Hematopoietic multipotent progenitor cell treated with erythropoietin and hydrocortisone succinate and interleukin-3 and kit ligand, for 6 days (in vitro differentiated cells): ENCODE data around the gene LMO3.

Source experiments
- DNase-seq: peaks from one replicate; pipeline ENCODE4 v3.0.0-alpha.2; 2015

Gene LMO3

DNA sequence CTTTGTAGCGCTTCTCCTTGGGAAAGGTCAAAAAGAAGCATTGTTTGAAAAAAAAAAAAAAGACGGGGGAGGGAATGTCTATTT, at the start of gene LMO3:
Gene LMO3, minus strand, starts transcription at position 46 of the 84 bp plus-strand sequence. CDS start 5,302 bp downstream, outside the sequence.
- no peak for DNase-seq

GRCh38 chr12:16636435-16637055, 30.6 kb upstream of the LMO3 start:
- no peak for DNase-seq

DNA sequence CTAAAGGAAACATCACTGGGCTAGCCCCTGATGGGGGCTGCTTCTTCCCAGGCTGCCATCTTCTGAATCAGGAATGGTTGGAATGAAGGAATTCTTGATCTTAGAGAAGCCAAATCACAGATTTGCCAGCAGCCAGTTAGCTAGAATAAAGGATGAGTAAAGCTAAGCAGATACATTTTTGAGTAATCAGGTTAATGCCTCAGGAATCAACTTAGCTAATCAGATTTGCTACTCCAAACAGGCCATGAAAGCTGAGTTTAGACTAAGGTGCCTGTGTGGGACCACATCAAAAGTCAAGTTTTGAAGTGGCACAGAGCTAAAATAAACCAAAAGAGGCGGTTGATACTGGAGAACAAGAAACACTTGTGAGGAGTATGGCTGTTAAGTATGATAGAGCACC, 28.8 kb upstream of the LMO3 start:
- DNase-seq: no peak

GRCh38 chr12:16626991-16627390, 21.0 kb upstream of the LMO3 start:
- DNase-seq: no peak

- DNase-seq: no peak
Measured at GRCh38 chr12:16622338-16622737, 16.4 kb upstream of the LMO3 start.

DNA sequence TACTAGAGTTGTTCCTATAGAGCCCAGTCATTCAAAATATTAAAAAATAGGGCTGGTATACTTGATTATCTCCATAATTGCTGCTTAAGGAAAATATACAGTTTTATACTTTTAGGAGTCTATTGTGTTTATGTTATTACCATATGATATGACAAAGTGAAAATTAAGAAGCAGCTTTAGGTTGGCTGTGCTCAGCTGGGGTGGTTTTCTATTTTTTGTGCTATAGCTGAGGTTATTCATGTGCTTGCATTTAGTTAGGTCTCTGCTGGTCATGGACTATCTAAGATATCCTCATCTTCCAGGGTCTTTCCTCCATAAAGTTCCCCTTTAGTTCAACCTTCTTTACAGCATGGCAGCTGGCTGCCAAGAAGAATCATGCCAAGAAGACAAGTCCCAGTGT, 13.6 kb upstream of the LMO3 start:
- DNase-seq: no peak

DNA sequence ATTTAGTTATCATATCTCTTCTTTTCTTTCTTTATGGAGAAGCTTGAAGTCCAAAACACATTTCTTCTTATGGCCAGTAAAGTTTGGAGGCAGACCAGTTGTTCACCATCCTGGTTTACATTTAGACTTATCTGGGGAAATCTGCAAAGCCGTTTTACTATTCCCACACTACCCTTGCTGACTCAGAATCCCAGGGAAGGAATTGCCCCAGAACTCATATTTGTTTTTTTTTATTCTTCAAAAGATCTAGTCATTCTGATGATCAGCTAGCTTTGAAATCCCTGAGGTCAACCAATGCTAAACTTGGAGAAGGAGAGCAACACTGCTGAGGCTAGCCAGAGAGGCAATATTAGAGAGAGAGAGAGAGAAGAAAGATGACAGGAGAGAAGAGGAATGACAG, 12.3 kb upstream of the LMO3 start:
- no peak for DNase-seq

DNA sequence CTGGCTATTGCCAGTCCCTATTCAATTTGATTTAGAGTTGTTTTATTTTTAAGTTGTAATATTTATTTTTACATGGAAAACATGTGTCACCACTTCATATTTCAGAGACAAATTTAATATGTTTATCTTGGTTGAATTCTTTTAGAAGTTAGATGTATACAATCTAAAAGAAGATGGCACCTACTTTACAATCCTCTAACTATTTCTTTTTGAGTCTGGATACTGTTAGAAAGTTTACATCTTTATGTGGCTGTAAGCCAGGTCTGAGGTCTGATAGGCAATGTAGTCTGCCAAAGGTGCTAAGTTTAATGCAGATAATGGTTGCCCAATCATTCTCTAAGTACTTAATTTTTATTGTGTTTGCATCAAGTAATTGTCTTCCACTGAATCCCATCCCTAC, 7.2 kb upstream of the LMO3 start:
- DNase-seq: no peak

- no peak for DNase-seq
Measured at GRCh38 chr12:16612647-16613046, 6.7 kb upstream of the LMO3 start.

DNA sequence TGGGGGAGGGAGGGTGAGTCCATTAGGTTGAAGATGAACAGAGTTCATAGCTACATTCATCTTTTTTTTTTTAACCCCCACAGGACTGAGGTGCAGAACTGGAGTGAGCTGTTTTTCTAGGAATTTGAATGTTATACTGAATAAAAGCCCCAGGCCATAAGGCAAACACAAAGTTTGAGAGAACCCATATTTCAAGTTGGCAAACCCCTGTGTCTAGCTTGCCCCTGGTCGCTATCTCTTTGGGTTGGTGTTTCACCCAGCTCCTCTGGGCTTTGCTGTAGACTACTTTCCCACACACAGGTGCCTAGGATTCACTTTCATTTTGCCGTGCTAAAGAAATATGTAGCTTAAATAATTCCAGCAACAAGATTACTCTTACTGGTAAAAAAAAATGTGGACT, 5.2 kb upstream of the LMO3 start:
- no peak for DNase-seq

DNA sequence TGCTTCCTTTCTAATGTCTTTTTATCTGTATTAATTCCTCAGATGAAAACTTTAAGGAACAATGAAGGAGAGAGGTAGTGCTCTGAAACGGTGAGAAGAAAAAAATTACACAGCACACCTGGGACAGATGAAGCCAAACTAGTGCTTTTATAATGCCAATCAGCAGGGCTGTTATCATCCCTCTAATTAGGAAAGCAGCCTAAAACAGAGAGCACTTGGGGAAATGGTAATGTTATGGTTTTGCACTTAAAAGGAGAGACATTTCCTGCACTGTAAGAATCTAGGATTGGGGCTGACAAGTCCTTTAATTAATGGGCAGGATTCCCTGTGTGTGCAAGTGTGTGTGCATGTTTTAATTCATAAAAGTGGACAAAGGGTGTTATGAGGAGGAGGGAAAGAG, 4.8 kb upstream of the LMO3 start:
- DNase-seq: no peak

DNA sequence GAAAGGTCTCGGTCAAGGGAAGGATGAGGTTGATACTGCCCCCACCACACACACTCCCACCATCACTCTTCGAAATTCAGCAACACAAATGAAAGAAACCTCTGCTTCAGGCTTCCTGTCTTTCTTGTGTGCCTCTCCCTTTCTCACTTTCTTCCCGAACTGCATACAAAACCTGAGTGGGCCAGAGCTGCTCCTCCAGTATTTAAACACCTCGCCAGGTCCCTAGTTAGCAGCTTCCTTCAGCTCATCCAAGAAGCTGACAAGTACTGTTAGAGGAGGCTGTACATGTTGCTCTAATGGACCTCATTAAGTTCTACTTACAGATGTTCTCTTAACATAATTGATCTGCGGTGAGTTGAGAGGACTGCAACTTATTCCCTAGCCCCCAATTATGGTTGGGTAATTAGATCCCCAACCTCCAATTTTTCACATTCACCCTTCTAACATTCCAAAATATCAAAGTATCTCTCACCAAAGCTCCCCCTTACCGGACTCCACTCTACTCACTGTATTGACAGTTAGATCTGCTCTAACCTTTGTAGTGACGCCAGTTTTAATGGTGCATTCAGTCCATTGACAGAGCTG, 4.1 kb upstream of the LMO3 start:
- no peak for DNase-seq

- DNase-seq: no peak
Measured at GRCh38 chr12:16608946-16609539, 3.1 kb upstream of the LMO3 start.

DNA sequence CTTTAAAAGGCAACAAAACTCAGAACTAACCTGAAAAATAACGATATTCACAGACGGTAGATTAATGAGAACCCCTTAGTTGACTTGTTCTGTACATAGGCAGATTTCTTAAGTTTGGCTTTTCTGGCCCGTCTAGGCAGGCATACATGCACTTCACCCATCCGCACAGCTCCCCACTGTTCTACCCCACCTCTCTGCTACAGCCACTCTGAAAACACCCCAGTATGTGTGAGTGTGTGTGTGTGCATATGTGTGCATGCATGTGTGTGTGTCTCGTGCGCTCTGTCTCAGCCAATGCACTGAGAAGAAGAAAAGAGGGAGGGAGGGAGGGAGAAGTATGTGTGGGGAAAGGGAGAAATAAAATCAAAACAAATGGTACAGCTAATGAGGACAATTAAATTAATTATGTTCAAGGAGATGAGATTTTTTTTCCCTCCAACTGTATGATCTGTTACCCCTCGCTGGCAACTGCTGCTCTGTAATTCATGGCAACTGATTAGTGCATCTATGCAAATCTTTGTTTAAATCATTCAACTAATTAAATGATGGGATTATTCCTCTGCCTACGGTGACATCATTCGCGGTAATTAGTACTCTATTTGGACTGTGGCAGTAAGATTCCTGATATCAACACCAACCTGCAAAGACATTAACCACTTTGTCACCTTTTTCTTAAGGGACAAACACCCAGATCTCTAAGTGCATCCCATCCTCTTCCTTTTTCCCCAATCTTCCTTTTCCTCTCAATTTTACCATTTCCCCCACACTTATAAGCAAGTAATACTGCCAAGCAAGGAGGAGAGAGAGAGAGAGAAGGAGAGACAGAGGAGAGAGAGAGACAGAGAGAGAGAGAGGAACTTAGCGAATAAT, 2.2 kb upstream of the LMO3 start:
- no peak for DNase-seq

GRCh38 chr12:16606991-16607390, 1.0 kb upstream of the LMO3 start:
- DNase-seq: no peak

GRCh38 chr12:16606201-16606849, 363 bp upstream of the LMO3 start:
- peak; percentile 1 for DNase-seq

DNA sequence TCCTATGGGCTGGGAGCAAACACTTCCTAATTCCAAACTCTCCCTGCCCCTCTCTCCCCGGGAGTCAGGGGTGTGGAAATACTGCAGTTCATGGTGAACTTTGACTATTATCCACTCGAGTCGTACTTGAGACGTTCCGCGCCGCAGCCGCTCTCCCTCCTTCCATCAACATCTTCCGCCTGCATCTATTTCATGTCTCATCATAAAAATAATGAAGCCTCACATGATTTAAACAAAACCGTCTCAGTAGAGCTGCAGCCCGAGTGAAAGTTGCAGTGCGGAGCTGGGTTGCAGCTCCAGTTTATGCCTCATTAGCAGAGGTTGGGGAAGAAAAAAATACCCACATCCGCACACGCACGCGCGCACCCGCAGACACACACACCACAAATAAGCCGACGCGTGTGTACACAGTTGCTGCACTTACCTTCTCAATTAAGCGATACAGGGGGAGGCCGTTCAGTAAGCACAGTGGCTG, 283 bp downstream of the LMO3 start:
- DNase-seq: no peak

- DNase-seq: no peak
Measured at GRCh38 chr12:16604596-16605252, 1.2 kb downstream of the LMO3 start.

DNA sequence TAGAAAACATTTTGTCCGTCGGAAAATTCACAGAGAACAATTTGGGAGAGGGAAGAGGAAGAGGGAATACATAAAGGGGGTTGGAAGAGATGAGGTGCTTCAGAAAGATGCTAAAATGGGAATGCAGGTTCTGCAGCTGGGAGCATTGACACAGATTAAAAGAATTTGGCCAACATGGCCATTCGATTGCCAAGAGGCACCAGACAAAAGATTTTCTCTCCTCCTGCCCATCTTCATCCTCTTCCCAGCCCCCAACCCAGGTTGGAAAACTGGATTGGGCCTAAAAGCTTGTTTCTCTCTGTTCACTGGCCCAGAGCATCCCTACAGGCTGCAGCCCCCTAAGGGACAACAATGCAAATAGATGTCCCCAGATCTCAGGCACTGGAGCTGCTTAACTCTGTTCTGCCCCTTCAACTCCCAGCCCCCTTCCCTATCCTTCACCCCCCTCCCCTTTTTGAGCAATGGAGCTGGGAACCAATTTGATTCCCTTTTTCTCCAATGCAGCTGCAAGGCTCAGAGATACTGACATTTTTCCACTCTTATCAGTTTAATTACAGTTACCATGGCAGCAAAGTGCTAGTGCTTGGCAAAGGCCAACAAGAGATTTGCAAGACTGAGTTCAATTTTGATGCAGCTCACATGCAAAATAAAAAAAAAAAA, 1.9 kb downstream of the LMO3 start:
- DNase-seq: no peak

GRCh38 chr12:16603260-16603915, 2.6 kb downstream of the LMO3 start:
- no peak for DNase-seq

GRCh38 chr12:16602412-16602811, 3.5 kb downstream of the LMO3 start:
- no peak for DNase-seq

- DNase-seq: no peak
Measured at GRCh38 chr12:16600525-16600924, 5.4 kb downstream of the LMO3 start.
